HepG2 (cell line): ENCODE results near the gene PRELID2. TPM values are rescaled to one million over a fixed set of nuclear protein-coding genes. Genes with fewer than 3 reads are reported as not detected.

Source experiments
- ATAC-seq: fragments of 200-7000 bp; cut with Tn5 transposase; 3 replicates; pipeline ENCODE4 v1.9.1; 2020; ENCODE audit warnings: mild to moderate bottlenecking, moderate library complexity
- BruUV-seq: library from RNA; stranded (reverse); fragments of 400-500 nt; replicated peaks from 2 replicates; lab custom pipeline; 2021; lab: Mats Ljungman, UMichigan
- CTCF ChIA-PET: fragments of 300-600 bp; formaldehyde crosslinking; extraction: SDS; loops from one replicate; lab custom pipeline; 2021; ENCODE audit warnings: low total read pairs, inconsistent platforms, low intra/inter-chr PET ratio; lab: Yijun Ruan, JAX
- POLR2A ChIA-PET: fragments of 350-600 bp; sonication (Branson Sonifier 250); formaldehyde crosslinking; loops from one replicate; lab custom pipeline; 2020; ENCODE audit warnings: antibody characterized with exemption, inconsistent platforms; lab: Yijun Ruan, JAX
- DNase-seq: peaks from one replicate; pipeline ENCODE4 v3.0.0-alpha.2; 2015; ENCODE audit warnings: low spot score
- FAIRE-seq: peaks from 3 replicates; lab custom pipeline; 2011; peaks lifted over from hg19 to GRCh38; lab: Jason Lieb, UNC
- H2AFZ ChIP-seq: one replicate; pipeline ENCODE4 v1.6.1; 2011; ENCODE audit warnings: low read length, inconsistent platforms
- H3K27ac ChIP-seq: fragments of 300-600 bp; 3 replicates; pipeline ENCODE4 v1.8.0; 2011; ENCODE audit warnings: mixed run types, mild to moderate bottlenecking, mixed read lengths, low read length, inconsistent platforms; ENCODE audit not compliant: insufficient read depth; ENCODE audit errors: extremely low read length
- H3K27me3 ChIP-seq, 2 experiments: fragments of 200-600 bp in 1 of 2; 2 replicates in 1 of 2; 3 replicates in 1 of 2; pipeline versions ENCODE4 v1.6.0 to v1.8.0; 2011; ENCODE audit warnings: low read length in 2 of 2, mild to moderate bottlenecking in 2 of 2, moderate library complexity in 2 of 2, inconsistent platforms in 1 of 2; ENCODE audit not compliant: insufficient read depth in 2 of 2, control insufficient read depth in 1 of 2
- H3K36me3 ChIP-seq, 2 experiments: fragments of 200-600 bp in 1 of 2; replicated peaks in 1 of 2; 2 replicates in 1 of 2; 3 replicates in 1 of 2; pipeline versions ENCODE4 v1.5.1 to v1.8.0; 2011; ENCODE audit warnings: low read length in 2 of 2, inconsistent platforms in 1 of 2; ENCODE audit not compliant: insufficient read depth in 2 of 2, control insufficient read depth in 1 of 2
- H3K4me1 ChIP-seq: 2 replicates; pipeline ENCODE4 v1.5.1; 2012; ENCODE audit warnings: low read length, inconsistent platforms; ENCODE audit not compliant: insufficient read depth
- H3K4me2 ChIP-seq: 2 replicates; pipeline ENCODE4 v1.6.0; 2011; ENCODE audit warnings: low read depth, low read length, inconsistent platforms
- H3K4me3 ChIP-seq, 3 experiments: fragments of 200-600 bp in 1 of 3; sonication (generic), shearing (Covaris generic) in 1 of 3; replicated peaks in 1 of 3; 2 replicates each; pipeline ENCODE4 v1.5.1; 2011 to 2016; ENCODE audit warnings: low read length in 3 of 3, inconsistent platforms in 2 of 3, low read depth in 2 of 3, mild to moderate bottlenecking in 2 of 3, control low read depth in 1 of 3, mixed read lengths in 1 of 3; ENCODE audit not compliant: insufficient read depth in 1 of 3
- H3K79me2 ChIP-seq: one replicate; pipeline ENCODE4 v1.6.1; 2011; ENCODE audit warnings: low read length, inconsistent platforms; ENCODE audit not compliant: insufficient read depth
- H3K9ac ChIP-seq: 2 replicates; pipeline ENCODE4 v1.6.0; 2011; ENCODE audit warnings: mild to moderate bottlenecking, low read depth, low read length, inconsistent platforms; ENCODE audit not compliant: insufficient read depth
- H3K9me3 ChIP-seq: 2 replicates; pipeline ENCODE4 v1.5.1; 2012; ENCODE audit warnings: mild to moderate bottlenecking, low read length
- H4K20me1 ChIP-seq: 2 replicates; pipeline ENCODE4 v1.6.0; 2011; ENCODE audit warnings: inconsistent platforms, mild to moderate bottlenecking, low read length, moderate library complexity; ENCODE audit not compliant: insufficient read depth
- ATF5 ChIP-seq: sonication (generic); formaldehyde crosslinking; IDR thresholded peaks from 2 replicates; pipeline ENCODE4 v1.4.0; 2020; ENCODE audit warnings: mild to moderate bottlenecking, low read depth, missing genetic modification reagents
- HOXA9 ChIP-seq: sonication (generic); formaldehyde crosslinking; IDR thresholded peaks from 2 replicates; pipeline ENCODE4 v1.8.1; 2022; ENCODE audit warnings: missing genetic modification reagents, mild to moderate bottlenecking, moderate library complexity, borderline replicate concordance
- ISL2 ChIP-seq: sonication (generic); formaldehyde crosslinking; IDR thresholded peaks from 2 replicates; pipeline ENCODE4 v1.5.0; 2020; ENCODE audit warnings: missing genetic modification reagents
- NR1H2 ChIP-seq: sonication (generic); formaldehyde crosslinking; IDR thresholded peaks from 2 replicates; pipeline ENCODE4 v1.8.1; 2022; ENCODE audit warnings: low read depth, missing genetic modification reagents, borderline replicate concordance
- ZNF441 ChIP-seq: sonication (generic); formaldehyde crosslinking; IDR thresholded peaks from 2 replicates; pipeline ENCODE4 v1.7.0; 2021; ENCODE audit warnings: missing genetic modification reagents, borderline replicate concordance
- ZSCAN5A ChIP-seq: sonication (generic); formaldehyde crosslinking; IDR thresholded peaks from 2 replicates; pipeline ENCODE4 v1.8.0; 2022; ENCODE audit warnings: mild to moderate bottlenecking, missing genetic modification reagents, borderline replicate concordance
- WGBS: methylation state at CpG from one replicate; pipeline ENCODE4 v1.1.6; 2017; ENCODE audit warnings: low lambda C conversion rate; 5-methylcytosine and 5-hydroxymethylcytosine counted together
- in situ Hi-C: cut with HindIII; loops from 2 replicates; pipeline ENCODE4 v1.10.0; 2017; ENCODE audit warnings: low pct_unique_long_range_greater_than_20kb; ENCODE audit not compliant: extremely low pct_ligation_motif_present
- intact Hi-C: fragments of 100-400 bp; cut with micrococcal nuclease; formaldehyde crosslinking; loops from one replicate; pipeline ENCODE4 v1.10.0; 2022; ENCODE audit not compliant: unreplicated experiment
- polyA plus RNA-seq, 8 experiments: library from polyadenylated mRNA; depleted of rRNA in 3 of 8; stranded (reverse) in 7 of 8; unstranded in 1 of 8; fragments of >200 nt; fragmentation: Illumina TruSeq in 4 of 8; extraction: Trizol in 4 of 8; gene quantifications; 2 replicates each; pipeline versions ENCODE4 v1.2.1 to v1.2.3, GENCODE V29; 2011 to 2016; ENCODE audit warnings: low read depth in 4 of 8, missing spikeins in 1 of 8, mixed read lengths in 1 of 8; ENCODE audit not compliant: insufficient read depth in 1 of 8
- total RNA-seq, 5 experiments: library from RNA; depleted of rRNA; stranded (reverse); fragments of >200 nt; fragmentation: Illumina TruSeq; extraction: Trizol; gene quantifications; 2 replicates each; pipeline ENCODE4 v1.2.3, GENCODE V29; 2016; ENCODE audit warnings: low read depth in 1 of 5

PRELID2 gene
- total and polyA plus RNA-seq, 2 of the 13 experiments (the other 11 are each of a cell fraction or from before 2014, with no cell fraction given) = 10.0 to 22.9 TPM

- Histone ChIP-seq H2AFZ (no peak overlapping the region), H3K9me3 (no peaks in the 10 kb centered on the region), H3K27me3 (no peaks in the 10 kb centered on the region), H3K79me2 (no peaks in the 10 kb centered on the region), H3K4me3 (no peak overlapping the region), H3K4me2 (no peak overlapping the region), H4K20me1 (no peaks in the 10 kb centered on the region), H3K4me1 (no peaks in the 10 kb centered on the region), H3K36me3 (peaks cover 2% of the 10 kb centered on the region in 2 experiments; a peak in 2 of 5 replicates), H3K27ac (no peak overlapping the region), H3K9ac (no peak overlapping the region)
- ATAC-seq = no peak
- POLR2A ChIA-PET = no interaction called here
- CTCF ChIA-PET = no interaction called here
- BruUV-seq = no TSS peak
- in situ Hi-C loops (no loop called here), intact Hi-C loops (no loop called here)
- WGBS = 98% methylated on average over 3 of the region's 3 CpGs
- no peak for DNase-seq
- FAIRE-seq = no peak
- TF ChIP-seq NR1H2 (CRISPR knock-in tag) = no peak
- TF ChIP-seq HOXA9 (CRISPR knock-in tag) = no peak
- TF ChIP-seq ATF5 = no peak
- TF ChIP-seq ISL2 (CRISPR knock-in tag) = no peak
- TF ChIP-seq ZNF441 (CRISPR knock-in tag) = no peak
- no peak for TF ChIP-seq ZSCAN5A
Observed at GRCh38 chr5:145804701-145805100, 30.4 kb downstream of the PRELID2 start.
